Stimulated activated naive CD4-positive, alpha-beta T cell (primary cell): ENCODE data around the gene PTPRH.

Source experiments
- DNase-seq, 6 experiments: peaks; one replicate each; lab custom pipeline; 2025; lab: John Stamatoyannopoulos, UW

The PTPRH gene, protein sequence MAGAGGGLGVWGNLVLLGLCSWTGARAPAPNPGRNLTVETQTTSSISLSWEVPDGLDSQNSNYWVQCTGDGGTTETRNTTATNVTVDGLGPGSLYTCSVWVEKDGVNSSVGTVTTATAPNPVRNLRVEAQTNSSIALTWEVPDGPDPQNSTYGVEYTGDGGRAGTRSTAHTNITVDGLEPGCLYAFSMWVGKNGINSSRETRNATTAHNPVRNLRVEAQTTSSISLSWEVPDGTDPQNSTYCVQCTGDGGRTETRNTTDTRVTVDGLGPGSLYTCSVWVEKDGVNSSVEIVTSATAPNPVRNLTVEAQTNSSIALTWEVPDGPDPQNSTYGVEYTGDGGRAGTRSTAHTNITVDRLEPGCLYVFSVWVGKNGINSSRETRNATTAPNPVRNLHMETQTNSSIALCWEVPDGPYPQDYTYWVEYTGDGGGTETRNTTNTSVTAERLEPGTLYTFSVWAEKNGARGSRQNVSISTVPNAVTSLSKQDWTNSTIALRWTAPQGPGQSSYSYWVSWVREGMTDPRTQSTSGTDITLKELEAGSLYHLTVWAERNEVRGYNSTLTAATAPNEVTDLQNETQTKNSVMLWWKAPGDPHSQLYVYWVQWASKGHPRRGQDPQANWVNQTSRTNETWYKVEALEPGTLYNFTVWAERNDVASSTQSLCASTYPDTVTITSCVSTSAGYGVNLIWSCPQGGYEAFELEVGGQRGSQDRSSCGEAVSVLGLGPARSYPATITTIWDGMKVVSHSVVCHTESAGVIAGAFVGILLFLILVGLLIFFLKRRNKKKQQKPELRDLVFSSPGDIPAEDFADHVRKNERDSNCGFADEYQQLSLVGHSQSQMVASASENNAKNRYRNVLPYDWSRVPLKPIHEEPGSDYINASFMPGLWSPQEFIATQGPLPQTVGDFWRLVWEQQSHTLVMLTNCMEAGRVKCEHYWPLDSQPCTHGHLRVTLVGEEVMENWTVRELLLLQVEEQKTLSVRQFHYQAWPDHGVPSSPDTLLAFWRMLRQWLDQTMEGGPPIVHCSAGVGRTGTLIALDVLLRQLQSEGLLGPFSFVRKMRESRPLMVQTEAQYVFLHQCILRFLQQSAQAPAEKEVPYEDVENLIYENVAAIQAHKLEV

DNA sequence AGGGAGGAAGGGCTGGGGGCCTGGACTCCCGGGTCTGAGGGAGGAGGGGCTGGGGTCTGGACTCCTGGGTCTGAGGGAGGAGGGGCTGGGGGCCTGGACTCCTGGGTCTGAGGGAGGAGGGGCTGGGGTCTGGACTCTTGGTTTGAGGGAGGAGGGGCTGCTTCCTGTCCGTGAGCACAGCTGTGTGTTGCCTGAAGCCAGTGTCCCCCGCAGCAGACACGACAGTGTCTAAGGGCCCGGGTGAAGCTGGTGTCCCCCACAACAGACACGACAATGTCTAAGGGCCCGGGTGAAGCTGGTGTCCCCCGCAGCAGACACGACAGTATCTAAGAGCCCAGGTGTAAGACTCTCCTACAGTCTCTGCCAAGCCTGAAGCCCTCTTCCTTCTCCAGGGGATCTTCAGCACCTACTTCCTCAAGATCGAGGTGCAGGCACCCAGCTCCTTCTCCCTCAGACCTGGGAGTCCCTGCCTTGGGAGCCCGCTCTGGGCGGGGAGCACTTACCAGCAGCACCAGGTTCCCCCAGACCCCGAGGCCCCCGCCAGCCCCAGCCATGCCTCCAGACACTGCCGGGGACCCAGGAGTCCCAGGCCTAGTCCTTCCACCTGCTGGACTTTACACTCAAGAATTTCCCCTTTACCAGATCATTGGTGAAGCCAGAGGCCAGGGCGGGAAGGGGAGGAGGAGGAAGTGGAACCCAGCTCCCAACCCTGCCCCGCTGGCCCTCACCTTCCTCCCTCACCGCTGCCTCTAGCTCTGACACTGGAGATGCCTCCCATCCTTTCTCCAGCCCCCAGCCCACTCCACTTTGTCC lies at the start of gene PTPRH:
Gene PTPRH (minus strand): TSS at position 622 of the 813 bp plus-strand sequence. CDS start 68 bp downstream, at position 554.
- DNase-seq, result peak in 4 of 6 experiments; percentile 31 to 98 (median 96)

DNA sequence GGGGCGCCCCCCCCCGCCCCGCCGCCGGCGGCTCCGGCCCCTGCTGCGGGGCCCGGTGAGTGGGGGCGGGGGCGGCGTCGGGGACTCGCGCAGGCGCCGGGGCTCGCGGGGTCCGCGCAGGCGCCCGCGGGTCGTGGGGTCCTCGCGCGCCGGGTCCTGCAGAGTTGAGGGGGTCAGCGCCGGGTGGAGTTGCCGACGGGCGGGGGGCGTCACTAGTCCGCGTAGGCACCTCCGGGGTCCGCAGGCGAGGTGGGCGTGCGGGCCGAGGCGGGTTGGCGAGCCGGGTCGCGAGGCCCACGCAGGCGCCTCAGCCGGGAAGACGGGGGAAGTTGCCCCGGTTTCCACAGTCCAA lies 49.2 kb upstream of the PTPRH start:
- DNase-seq, result peak in 4 of 6 experiments; percentile 34 to 72 (median 61)

DNA sequence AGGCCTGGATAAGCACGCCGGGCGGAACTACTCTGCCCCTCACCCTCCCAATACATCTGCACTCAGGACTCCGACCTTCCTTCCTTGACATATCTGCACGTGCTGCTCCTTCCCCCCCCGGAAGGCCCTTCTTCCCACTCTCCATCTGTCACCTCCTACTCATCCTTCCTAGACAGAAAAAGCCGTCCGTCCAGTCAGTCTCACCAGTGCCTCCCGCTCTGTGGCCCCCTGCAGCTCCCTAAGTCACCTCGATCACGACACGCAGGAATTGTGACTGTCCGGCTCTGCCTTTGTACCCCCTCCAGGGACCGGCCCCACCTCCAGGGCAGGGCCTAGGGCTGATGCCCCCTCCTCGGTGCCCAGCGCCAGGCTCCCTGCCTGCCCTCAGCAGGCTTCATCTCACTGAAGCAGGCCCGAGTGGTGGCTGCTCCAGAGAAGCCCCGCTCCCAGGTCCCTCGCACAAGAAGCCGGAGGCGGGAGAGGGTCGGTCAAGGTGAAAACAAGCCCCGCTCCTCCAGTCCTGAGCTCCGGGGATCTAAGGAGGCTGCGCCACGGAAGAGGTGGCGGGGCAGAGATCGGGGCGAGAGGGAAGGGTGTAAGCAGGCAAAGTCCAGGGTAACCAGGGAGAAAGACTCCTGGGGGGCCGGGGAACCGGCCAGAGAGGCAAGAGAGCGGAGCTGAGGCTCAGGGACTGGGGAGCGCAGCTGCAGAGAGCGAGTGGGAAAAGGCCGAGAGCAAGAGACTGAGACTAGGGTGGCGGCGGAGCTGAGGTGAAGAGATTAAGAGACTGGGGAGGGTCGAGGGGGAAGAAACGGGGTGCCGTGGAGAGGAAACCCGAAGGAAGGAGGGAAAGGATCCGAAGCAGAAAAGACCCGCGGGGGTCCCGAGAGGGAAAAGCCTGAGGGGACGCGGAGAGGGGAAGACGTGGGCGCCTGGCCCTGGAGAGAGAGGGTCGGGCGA lies 48.4 kb upstream of the PTPRH start:
- peak in 3 of 6 experiments; percentile 9 to 52 (median 22) for DNase-seq

DNA sequence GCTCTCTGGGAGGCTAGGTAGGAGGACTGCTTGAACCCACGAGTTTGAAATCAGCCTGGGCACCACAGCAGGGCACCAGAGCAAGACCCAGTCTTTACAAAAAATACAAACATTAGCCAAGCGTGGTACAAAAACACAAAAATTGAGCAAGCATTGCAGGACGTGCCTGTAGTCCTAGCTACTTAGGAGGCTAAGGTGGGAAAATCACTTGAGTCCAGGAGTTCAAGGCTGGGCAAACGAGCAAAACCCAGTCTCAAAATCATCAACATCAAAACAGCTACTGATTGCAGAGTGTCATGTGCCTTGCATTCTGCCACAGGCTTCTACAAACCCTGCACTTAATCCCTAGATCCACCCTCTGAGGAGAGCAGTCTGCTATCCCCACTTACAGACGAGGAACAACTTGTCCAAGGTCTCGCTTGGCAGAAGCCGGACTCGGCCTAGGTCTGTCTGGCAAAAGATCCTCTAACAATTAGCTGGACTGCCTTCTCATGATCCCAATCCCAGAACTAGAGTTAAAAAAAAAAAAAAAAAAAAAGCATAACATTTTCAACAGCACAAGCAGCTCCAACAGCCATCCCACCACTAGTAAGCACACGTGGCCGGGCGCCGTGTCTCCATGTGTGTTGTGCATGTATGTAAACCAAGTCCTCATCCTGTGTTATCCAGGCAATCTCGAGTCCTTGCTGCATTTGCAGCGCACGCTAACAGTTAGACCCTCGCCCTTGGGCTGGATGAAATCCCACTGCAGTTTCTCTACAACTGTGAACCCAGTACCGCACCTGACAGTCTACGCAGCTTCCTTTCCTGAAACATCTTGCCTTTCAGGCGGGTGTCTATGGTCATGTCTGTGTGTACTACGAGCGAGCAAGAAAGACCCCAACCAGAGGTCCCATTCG lies 47.5 kb upstream of the PTPRH start:
- DNase-seq, result peak in 1 of 6 experiments; percentile 40

DNA sequence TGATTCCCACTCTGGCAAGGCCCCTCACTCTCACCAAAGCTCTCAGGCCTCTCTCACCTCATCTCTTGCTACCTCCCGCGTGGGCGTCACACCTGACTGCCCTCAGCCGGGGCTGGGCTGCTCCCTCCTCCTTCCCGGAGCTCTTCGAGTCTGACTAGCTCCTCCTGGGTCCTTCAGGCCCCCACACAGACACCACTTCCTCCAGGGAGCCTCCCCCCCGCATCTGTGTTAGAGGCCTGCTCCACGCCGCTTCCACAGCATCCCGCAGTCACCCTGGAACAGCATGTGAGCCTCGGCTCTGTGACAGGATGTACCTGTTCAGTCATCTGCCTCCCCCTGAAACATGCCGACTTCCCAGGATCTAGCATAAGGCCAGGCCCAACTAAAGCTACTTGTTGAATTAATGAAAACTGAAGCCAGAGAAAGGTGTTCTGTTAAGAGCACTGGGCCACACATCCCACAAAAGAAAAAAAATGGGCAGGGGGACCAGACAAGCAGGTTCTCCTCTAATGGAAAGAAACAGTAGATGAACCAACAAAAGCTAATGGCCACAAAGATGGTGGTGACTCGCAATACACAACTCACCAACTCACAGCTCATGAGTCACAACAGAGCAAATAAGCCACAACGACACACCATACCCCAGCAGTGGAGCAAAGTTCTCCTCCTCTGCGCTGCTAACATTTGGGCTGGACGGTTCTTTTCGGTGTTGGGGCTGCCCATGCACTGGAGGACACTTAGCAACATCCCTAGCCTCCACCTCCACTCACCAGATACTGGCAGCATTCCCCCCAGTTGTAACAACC lies 46.5 kb upstream of the PTPRH start:
- DNase-seq, result peak in 5 of 6 experiments; percentile 6 to 33 (median 27)

DNA sequence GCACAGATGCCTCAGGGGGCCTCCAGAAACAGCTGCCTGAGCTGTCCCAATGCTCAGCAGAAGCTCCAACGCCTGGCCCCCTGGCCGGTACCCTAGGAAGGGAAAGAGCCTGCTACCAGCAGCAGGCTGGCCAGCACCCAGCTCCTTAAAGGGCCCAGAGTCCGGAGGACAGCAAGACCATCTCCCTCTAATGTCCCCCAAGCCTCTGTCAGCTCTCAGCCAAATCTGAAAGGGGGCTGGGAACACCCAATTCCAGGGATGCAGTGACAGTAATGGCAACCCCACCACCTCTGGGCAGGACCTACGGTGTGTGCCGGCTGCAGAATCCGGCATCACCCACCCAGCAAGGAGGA lies 45.3 kb upstream of the PTPRH start:
- DNase-seq, result no peak

DNA sequence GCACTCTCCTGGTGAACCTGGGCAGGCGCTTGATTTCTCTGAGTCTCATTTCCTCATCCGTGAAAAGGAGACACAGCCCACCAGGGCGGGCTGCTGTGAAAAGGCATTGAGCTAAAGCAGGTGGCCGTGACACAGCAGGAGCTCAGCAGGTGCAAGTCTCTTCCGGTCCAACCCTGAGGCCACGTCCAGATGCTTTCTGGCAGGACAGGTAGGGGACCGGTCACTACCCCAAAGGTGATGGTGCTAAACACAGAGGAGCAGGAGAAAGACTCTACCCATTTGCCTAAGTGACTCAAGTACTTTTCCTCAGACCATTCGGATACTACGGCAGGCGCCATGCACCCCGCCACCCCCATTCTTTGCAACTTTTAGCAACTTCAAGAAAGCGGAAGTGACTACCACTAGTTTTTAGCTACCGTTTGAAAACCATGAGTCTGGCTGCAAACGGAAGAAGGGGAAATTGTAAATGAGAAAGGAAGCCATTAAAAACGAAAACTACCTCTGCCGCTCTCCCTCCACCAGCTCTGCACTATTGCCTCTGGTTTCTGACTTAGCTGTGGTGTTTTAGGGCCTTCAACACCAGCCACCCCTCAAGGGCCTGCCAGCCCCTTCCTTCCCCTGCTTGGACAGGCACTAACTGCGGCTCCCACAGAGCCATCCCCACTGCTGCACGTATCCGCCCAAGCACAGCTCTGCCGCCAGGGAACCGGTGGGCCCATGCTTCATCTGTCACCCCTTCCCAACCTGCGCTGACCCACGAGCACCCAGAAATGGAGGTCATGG lies 44.7 kb upstream of the PTPRH start:
- peak; percentile 47 to 84 (median 69) for DNase-seq

DNA sequence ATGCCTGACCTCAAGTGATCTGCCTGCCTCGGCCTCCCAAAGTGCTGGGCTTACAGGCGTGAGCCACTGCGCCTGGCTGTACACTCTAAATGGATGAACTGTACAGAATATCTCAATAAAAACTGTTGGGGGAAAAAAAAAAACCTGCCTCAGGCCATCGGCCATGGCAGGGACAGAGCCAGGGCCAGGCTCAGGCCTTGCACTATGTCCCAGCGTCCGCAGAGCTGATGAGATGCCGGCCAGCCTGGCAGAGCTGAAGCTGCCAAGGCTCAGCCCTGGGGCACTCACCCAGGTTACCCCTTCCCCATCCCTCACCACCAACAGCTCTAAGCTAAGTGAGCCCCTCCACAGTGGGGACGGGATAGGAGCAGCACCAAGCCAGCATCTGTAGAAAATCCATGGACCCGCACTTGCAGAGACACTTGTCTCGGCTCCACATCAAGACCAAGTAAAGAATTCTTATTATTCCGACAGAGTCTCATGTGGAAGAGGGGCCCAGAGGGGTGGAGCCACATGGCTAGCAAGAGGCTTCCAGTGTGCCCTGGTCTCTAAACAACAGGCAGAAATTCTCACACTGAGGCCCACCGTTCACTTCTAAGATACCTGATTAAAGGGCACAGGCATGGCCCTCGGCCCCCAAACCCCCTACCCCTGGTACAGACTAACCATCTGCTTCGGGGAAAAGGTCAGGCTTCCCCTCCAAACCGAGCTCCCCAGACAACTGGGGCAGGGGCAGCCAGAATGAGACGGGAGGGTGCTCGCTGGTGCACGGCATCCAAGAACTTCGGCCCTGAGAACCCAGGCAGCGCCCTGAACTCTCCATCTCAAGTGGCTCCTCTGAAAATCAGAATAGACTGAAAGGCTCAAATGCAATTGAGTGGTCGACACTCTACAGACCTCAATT lies 43.7 kb upstream of the PTPRH start:
- DNase-seq, result no peak

DNA sequence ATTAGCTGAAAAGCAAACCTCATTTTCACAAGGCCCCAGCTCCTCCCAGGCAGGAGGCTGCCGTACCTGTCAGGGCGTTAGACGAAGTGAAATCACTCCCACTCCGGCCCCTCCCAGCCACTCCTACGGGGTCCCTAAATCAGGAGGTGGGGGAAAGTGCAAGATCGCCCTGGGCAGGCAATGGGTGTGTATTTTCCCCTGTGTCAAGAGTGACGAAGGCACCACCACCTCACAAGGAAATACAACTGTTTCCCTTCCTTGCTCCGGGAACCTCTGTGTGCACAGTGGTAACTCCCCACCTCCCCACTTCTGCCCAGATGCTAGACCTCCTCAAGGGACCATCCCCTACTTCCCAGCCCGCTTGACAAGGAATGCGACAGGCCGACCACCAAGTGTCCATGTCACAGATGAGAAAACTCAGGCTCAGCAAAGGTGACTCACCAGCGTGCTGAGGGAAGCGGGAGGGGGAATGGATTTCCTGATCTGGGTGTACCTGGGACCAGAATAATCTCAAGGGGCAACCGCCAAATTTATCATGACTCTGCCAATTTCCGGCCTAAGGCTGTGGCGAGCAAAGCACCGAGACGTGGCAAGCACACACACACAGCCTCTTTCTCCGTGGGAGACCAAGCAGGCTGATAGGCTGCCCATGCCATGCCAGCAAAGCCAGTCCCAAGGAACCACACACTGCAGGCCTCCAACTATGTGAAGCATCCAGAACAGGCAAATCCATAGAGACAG lies 42.2 kb upstream of the PTPRH start:
- peak in 2 of 6 experiments; percentile 4 to 15 for DNase-seq

DNA sequence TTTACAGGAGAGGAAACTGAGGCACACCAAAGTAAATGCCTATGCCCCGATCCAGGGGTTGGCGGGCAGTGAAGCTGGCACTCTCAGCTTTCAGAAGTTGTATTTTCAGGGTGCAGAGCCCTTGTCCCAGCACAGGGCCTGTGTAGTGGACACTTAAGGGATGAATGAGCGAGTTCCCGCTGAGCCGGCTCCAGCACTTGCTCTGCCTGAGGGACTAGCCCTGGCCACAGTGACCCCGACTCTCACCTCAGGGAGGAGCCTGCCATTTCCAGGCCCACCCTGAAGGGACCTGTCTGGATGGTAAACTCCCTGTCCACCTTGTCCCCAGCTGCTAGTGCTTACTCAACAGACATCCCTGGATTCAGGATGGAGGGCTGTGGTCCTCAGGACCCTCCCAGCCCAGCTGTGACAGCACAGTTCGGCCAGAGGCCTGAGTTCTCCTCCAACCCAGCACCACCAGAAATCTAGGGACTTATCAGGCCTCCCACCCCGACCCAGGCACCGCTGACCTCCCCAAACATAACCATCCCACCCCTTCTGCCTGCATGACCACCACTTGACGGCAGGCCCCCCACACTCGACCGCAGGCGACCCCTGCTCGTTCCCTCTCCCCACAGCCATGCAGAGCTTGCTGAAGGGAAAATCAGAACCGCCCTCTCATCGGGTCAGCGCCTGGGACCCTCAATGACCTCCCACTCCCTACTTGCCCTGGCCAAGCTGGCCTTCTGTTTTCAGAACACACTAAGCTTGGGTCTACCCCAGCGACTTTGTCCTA lies 41.1 kb upstream of the PTPRH start:
- DNase-seq, result no peak

DNA sequence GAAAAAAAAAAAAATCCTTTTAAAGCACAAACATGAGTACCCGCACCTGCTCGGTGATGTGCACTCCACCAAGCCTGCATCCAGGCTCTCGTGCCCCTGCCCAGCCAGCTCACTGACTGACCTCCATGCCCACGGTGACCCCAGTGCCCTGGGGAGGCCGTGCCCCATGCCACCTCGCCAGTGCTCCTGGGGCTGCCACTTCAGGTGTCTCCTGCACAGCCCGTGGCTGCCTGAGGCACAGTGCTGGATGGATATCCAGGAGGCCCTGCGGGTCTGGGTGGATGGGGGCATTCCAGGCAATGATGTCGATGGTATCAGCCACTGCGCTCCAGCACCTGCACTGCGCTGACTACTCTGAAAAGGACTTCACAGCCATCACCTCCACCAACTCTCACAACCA lies 40.5 kb upstream of the PTPRH start:
- DNase-seq, result no peak

DNA sequence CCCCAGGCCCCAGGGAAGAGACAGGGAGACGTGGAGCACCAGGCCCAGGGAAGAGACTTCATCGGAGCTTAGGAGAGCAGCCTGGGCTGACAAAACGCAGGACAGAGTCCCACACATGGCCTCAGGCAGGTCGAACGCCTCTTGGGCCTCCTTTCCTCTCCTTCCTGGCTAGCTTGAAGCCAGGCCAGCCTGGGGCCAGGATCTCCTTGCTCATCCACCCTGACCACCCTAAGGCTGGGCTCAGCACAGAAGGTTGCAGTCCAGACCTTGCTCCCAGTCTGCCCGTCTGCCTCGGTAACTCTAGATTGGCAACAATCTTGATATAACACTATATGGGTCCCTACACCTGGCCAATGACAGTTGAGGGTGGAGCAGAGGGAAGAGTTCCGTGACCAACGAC lies 39.4 kb upstream of the PTPRH start:
- DNase-seq, result no peak

DNA sequence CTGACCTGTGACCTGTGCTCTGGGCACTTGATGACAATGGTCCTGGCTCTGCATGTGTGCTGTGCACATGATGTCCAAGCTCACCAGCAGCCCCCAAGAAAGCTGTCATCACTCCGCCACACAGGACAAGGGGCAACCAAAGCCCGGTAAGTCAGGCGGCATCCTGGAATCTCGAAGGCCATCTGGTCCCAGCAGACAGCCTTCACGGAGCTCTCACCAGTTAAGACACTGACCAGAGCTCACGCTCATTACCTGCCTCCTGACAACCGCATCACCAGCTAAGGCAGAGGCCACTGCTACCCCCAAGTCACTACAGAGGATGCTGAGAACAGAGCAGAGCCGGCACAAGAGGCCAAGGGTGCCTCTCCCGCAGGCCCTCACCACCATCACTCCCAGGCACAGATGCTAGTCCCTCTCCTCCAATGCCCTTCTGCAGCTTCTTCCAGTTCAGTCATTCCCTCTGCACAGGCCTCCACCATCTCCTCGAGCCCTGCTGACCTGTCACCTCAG lies 38.9 kb upstream of the PTPRH start:
- DNase-seq, result no peak

DNA sequence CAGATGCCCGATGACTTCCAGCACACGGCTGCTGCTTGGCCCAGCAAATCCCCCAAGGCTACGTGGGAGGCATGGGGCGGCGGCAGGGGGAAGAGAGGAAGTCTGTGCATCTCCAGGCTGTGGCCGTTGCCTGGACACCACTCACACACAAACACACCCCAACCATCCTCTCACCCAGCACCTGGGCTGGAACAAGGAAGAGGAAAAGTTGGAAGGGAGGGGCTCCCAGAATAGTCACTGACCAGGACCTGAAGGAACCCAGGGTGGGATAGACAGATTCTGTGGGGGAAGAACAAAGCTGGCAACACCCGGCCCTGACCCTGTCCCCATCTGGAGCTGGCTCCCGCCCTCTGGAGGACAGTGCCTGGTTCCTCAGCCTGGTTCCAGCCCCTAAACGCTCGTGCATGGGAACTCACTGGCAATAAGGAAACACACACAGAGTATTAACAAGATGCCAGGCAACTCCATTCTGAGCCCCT lies 38.4 kb upstream of the PTPRH start:
- no peak for DNase-seq
